HG03135 (cell line): ENCODE results near the gene R3HDML.

Source experiments
- ATAC-seq: cut with Tn5 transposase; IDR thresholded peaks from one replicate; pipeline ENCODE4 v1.9.1; 2021; ENCODE audit warnings: mild to moderate bottlenecking, moderate library complexity; ENCODE audit not compliant: unreplicated experiment

Gene R3HDML

GRCh38 chr20:44398335-44398734 is 61.5 kb downstream of the R3HDML start:
- ATAC-seq = no peak

- no peak for ATAC-seq
Measured at GRCh38 chr20:44399446-44399845, 62.6 kb downstream of the R3HDML start.

GRCh38 chr20:44400671-44400969 is 63.8 kb downstream of the R3HDML start:
- ATAC-seq = no peak
